H1 (cell line): Measurements from ENCODE around the gene HOXC11. TPM values are rescaled to one million over a fixed set of nuclear protein-coding genes. Genes with fewer than 3 reads are reported as not detected.

Experiments used
- CTCF ChIA-PET: fragments of 300-600 bp; sonication (Branson Sonifier 250); formaldehyde crosslinking; loops from one replicate; lab custom pipeline; 2021; ENCODE audit not compliant: partially characterized antibody; lab: Charles Lee
- POLR2A ChIA-PET: fragments of 300-600 bp; sonication (Branson Sonifier 250); formaldehyde crosslinking; loops from one replicate; lab custom pipeline; 2021; ENCODE audit warnings: inconsistent platforms; ENCODE audit not compliant: partially characterized antibody; lab: Charles Lee
- DNase-seq, 2 experiments: peaks; one replicate each; pipeline versions ENCODE4 v3.0.0 to v3.0.0-alpha.2; 2010 to 2022; ENCODE audit warnings: low spot score in 2 of 2, low read depth in 1 of 2, mixed read lengths in 1 of 2
- FAIRE-seq: peaks from 2 replicates; lab custom pipeline; 2011; peaks lifted over from hg19 to GRCh38; lab: Jason Lieb, UNC
- H2AFZ ChIP-seq: 2 replicates; pipeline ENCODE4 v1.8.1; 2012; ENCODE audit warnings: low read length, inconsistent platforms
- H2AK5ac ChIP-seq: 2 replicates; pipeline ENCODE4 v1.6.1; 2013; ENCODE audit warnings: low read depth, low read length
- H2BK120ac ChIP-seq: replicated peaks from 2 replicates; pipeline ENCODE3; 2013; ENCODE audit warnings: low read depth, low read length, inconsistent platforms
- H2BK12ac ChIP-seq: 2 replicates; pipeline ENCODE4 v1.6.1; 2013; ENCODE audit warnings: low read depth, low read length
- H2BK15ac ChIP-seq: 2 replicates; pipeline ENCODE4 v1.6.1; 2013; ENCODE audit warnings: low read length
- H2BK20ac ChIP-seq: 2 replicates; pipeline ENCODE4 v1.6.1; 2013; ENCODE audit warnings: low read length
- H2BK5ac ChIP-seq: 2 replicates; pipeline ENCODE4 v1.6.1; 2013; ENCODE audit warnings: low read depth, low read length
- H3K14ac ChIP-seq: 2 replicates; pipeline ENCODE4 v1.6.1; 2013; ENCODE audit warnings: inconsistent platforms; ENCODE audit not compliant: insufficient read length
- H3K18ac ChIP-seq: 2 replicates; pipeline ENCODE4 v1.6.1; 2013; ENCODE audit warnings: low read length; ENCODE audit errors: extremely low read depth
- H3K23ac ChIP-seq: 2 replicates; pipeline ENCODE4 v1.6.1; 2013; ENCODE audit warnings: inconsistent platforms; ENCODE audit not compliant: insufficient read length
- H3K23me2 ChIP-seq: 2 replicates; pipeline ENCODE4 v1.6.1; 2013; ENCODE audit warnings: low read depth, low read length
- H3K27ac ChIP-seq: 2 replicates; pipeline ENCODE4 v1.6.1; 2011; ENCODE audit warnings: low read depth, low read length, inconsistent platforms
- H3K27me3 ChIP-seq, 4 experiments: replicated peaks in 1 of 4; 1 replicate in 1 of 4; 2 replicates in 3 of 4; pipeline versions ENCODE4 v1.6.1 to v1.8.1; 2011 to 2013; ENCODE audit warnings: low read length in 3 of 4, mild to moderate bottlenecking in 3 of 4, inconsistent platforms in 2 of 4, mixed read lengths in 2 of 4, moderate library complexity in 1 of 4; ENCODE audit not compliant: control insufficient read depth in 3 of 4, insufficient read depth in 3 of 4; ENCODE audit errors: extremely low read depth in 1 of 4
- H3K36me3 ChIP-seq, 4 experiments: 2 replicates each; pipeline versions ENCODE4 v1.6.1 to v1.8.1; 2011 to 2013; ENCODE audit warnings: mild to moderate bottlenecking in 4 of 4, low read length in 3 of 4, moderate library complexity in 2 of 4, control low read depth in 1 of 4, inconsistent platforms in 1 of 4; ENCODE audit not compliant: insufficient read depth in 4 of 4, control insufficient read depth in 2 of 4
- H3K4ac ChIP-seq: replicated peaks from 2 replicates; pipeline ENCODE3; 2013; ENCODE audit warnings: low read length, low read depth, mixed read lengths, inconsistent platforms; ENCODE audit not compliant: insufficient read length
- H3K4me1 ChIP-seq, 4 experiments: replicated peaks in 1 of 4; 1 replicate in 1 of 4; 2 replicates in 3 of 4; pipeline versions ENCODE4 v1.6.1 to v1.8.1; 2011 to 2013; ENCODE audit warnings: low read length in 3 of 4, inconsistent platforms in 2 of 4, mixed read lengths in 1 of 4; ENCODE audit not compliant: insufficient read depth in 4 of 4, control insufficient read depth in 3 of 4
- H3K4me2 ChIP-seq, 2 experiments: 2 replicates each; pipeline versions ENCODE4 v1.6.1 to v1.8.1; 2011 to 2013; ENCODE audit warnings: low read depth in 2 of 2, low read length in 2 of 2, control low read depth in 1 of 2, inconsistent platforms in 1 of 2, mild to moderate bottlenecking in 1 of 2; ENCODE audit not compliant: insufficient read depth in 1 of 2
- H3K4me3 ChIP-seq, 4 experiments: fragments of 200-600, 300-600 bp in 1 of 4; sonication (generic), shearing (Covaris generic), sonication (Bioruptor Twin) in 1 of 4; 2 replicates each; pipeline versions ENCODE4 v1.5.1 to v1.8.1; 2011 to 2016; ENCODE audit warnings: low read length in 4 of 4, low read depth in 3 of 4, control low read depth in 2 of 4, inconsistent platforms in 2 of 4, mild to moderate bottlenecking in 2 of 4, mixed read lengths in 1 of 4, moderate library complexity in 1 of 4; ENCODE audit not compliant: insufficient read depth in 2 of 4; ENCODE audit errors: extremely low read depth in 1 of 4
- H3K56ac ChIP-seq: replicated peaks from 2 replicates; pipeline ENCODE3; 2013; ENCODE audit warnings: low read depth, mild to moderate bottlenecking, mixed read lengths, low read length, inconsistent platforms; ENCODE audit not compliant: insufficient read length
- H3K79me1 ChIP-seq: 2 replicates; pipeline ENCODE4 v1.6.1; 2013; ENCODE audit warnings: low read depth, low read length, control low read depth
- H3K79me2 ChIP-seq, 2 experiments: 2 replicates each; pipeline versions ENCODE4 v1.6.1 to v1.8.1; 2012 to 2013; ENCODE audit warnings: low read length in 2 of 2, mild to moderate bottlenecking in 2 of 2, inconsistent platforms in 1 of 2; ENCODE audit not compliant: insufficient read depth in 2 of 2, control insufficient read depth in 1 of 2
- H3K9ac ChIP-seq, 4 experiments: replicated peaks in 1 of 4; 1 replicate in 1 of 4; 2 replicates in 3 of 4; pipeline versions ENCODE4 v1.6.1 to v1.8.1; 2011 to 2013; ENCODE audit warnings: low read depth in 3 of 4, low read length in 3 of 4, control low read depth in 2 of 4, mild to moderate bottlenecking in 2 of 4, moderate library complexity in 2 of 4, inconsistent platforms in 1 of 4; ENCODE audit errors: extremely low read depth in 1 of 4
- H3K9me3 ChIP-seq, 2 experiments: 2 replicates each; pipeline versions ENCODE4 v1.6.1 to v1.8.1; 2012 to 2013; ENCODE audit warnings: mild to moderate bottlenecking in 2 of 2, moderate library complexity in 2 of 2, control low read depth in 1 of 2, inconsistent platforms in 1 of 2, low read depth in 1 of 2, low read length in 1 of 2, mixed read lengths in 1 of 2; ENCODE audit not compliant: insufficient read depth in 2 of 2
- H4K20me1 ChIP-seq, 2 experiments: replicated peaks in 1 of 2; 2 replicates each; pipeline versions ENCODE3 to v1.8.1; 2011 to 2013; ENCODE audit warnings: inconsistent platforms in 2 of 2, low read length in 2 of 2, mild to moderate bottlenecking in 1 of 2; ENCODE audit not compliant: insufficient read depth in 2 of 2, control insufficient read depth in 1 of 2
- H4K5ac ChIP-seq: 2 replicates; pipeline ENCODE4 v1.6.1; 2013; ENCODE audit warnings: low read length, low read depth, mixed read lengths, inconsistent platforms; ENCODE audit not compliant: insufficient read length
- H4K8ac ChIP-seq: 2 replicates; pipeline ENCODE4 v1.8.0; 2013; ENCODE audit warnings: mild to moderate bottlenecking, moderate library complexity, low read length, inconsistent platforms; ENCODE audit not compliant: insufficient read depth; ENCODE audit errors: extremely low read depth
- H4K91ac ChIP-seq: replicated peaks from 2 replicates; pipeline ENCODE3; 2013; ENCODE audit warnings: low read length, mixed read lengths, inconsistent platforms; ENCODE audit not compliant: insufficient read length
- E2F6 ChIP-seq: IDR thresholded peaks from 2 replicates; pipeline ENCODE4 v1.6.1; 2012; ENCODE audit warnings: inconsistent platforms
- EZH2 ChIP-seq: fragments of 200-600 bp; sonication (generic); IDR thresholded peaks from 2 replicates; pipeline ENCODE4 v1.7.1; 2012; ENCODE audit warnings: low read depth, mild to moderate bottlenecking, moderate library complexity, low read length, inconsistent platforms; ENCODE audit not compliant: severe bottlenecking
- FOSL1 ChIP-seq: IDR thresholded peaks from 2 replicates; pipeline ENCODE4 v1.6.1; 2011; ENCODE audit warnings: mild to moderate bottlenecking, low read depth, low read length, moderate library complexity; ENCODE audit not compliant: insufficient read depth
- KDM1A ChIP-seq: fragments of 200-600, 300-600 bp; sonication (generic); IDR thresholded peaks from 2 replicates; pipeline ENCODE4 v1.7.1; 2016; ENCODE audit warnings: mild to moderate bottlenecking, low read length, borderline replicate concordance
- SAP30 ChIP-seq: fragments of 300-600 bp; sonication (generic); IDR thresholded peaks from 2 replicates; pipeline ENCODE4 v1.7.1; 2012; ENCODE audit warnings: low read length, moderate library complexity, mild to moderate bottlenecking, inconsistent platforms; ENCODE audit not compliant: insufficient read depth, insufficient replicate concordance
- SP2 ChIP-seq: IDR thresholded peaks from 2 replicates; pipeline ENCODE4 v1.6.1; 2012; ENCODE audit warnings: mild to moderate bottlenecking, low read length, inconsistent platforms
- SUZ12 ChIP-seq: fragments of 200-600 bp; sonication (generic); IDR thresholded peaks from 2 replicates; pipeline ENCODE4 v1.6.1; 2012; ENCODE audit warnings: mild to moderate bottlenecking, inconsistent platforms, low read length, moderate library complexity, mixed read lengths
- WGBS, 2 experiments: shearing (Covaris generic) in 1 of 2; methylation state at CpG; one replicate each; pipeline versions ENCODE4 v1.1.6 to v1.1.7; 2013 to 2015; ENCODE audit warnings: low lambda C conversion rate in 2 of 2, mixed read lengths in 2 of 2, inconsistent platforms in 1 of 2, low coverage in 1 of 2, missing lambda C conversion rate in 1 of 2; ENCODE audit not compliant: insufficient replicate concordance in 2 of 2, insufficient coverage in 1 of 2, insufficient read length in 1 of 2; ENCODE audit errors: extremely low coverage in 1 of 2, missing lambda C conversion rate in 1 of 2; 5-methylcytosine and 5-hydroxymethylcytosine counted together
- polyA plus RNA-seq, 7 experiments: library from polyadenylated mRNA; depleted of rRNA in 3 of 7; stranded (reverse) in 5 of 7; unstranded in 2 of 7; fragments of >200 nt in 5 of 7; fragments of 200-250 nt in 2 of 7; gene quantifications; 1 replicate in 5 of 7; 2 replicates in 1 of 7; 4 replicates in 1 of 7; pipeline versions ENCODE4 v1.2.1 to v1.2.3, GENCODE V29; 2011 to 2013; ENCODE audit warnings: missing spikeins in 2 of 7, mixed read lengths in 2 of 7
- total RNA-seq: library from RNA; stranded (reverse); fragmentation: NEBNext Ultra II Directional; extraction: Animal tissue kit (Norgen Biotek cat#: 25700); gene quantifications from 2 replicates; pipeline ENCODE4 v1.2.1, GENCODE V29; 2021

Gene HOXC11
- total and polyA plus RNA-seq, 2 of the 8 experiments (the other 6 are each of a cell fraction or from before 2014, with no cell fraction given): not detected

GRCh38 chr12:53983568-53983949 lies 10.6 kb downstream of the HOXC11 start:
- no peak overlapping the region for H2AK5ac ChIP-seq
- H3K14ac ChIP-seq: no peak overlapping the region
- no peak overlapping the region for H3K56ac ChIP-seq
- no peak overlapping the region for H3K4me2 ChIP-seq
- no peak overlapping the region for H2BK15ac ChIP-seq
- H3K4ac ChIP-seq: no peak overlapping the region
- H3K23ac ChIP-seq: no peak overlapping the region
- H3K9ac ChIP-seq: no peak overlapping the region
- H3K23me2 ChIP-seq: no peaks in the 10 kb centered on the region; the same call in 1 of the 2 replicates
- no peak overlapping the region for H4K91ac ChIP-seq
- no peak overlapping the region for H3K27ac ChIP-seq
- no peak overlapping the region for H4K8ac ChIP-seq
- peaks cover 0 to 8% (median 0%) of the 10 kb centered on the region in 4 experiments; a peak in 1 of 8 replicates for H3K36me3 ChIP-seq
- no peaks in the 10 kb centered on the region for H3K79me2 ChIP-seq
- H3K79me1 ChIP-seq: no peaks in the 10 kb centered on the region
- H4K5ac ChIP-seq: no peak overlapping the region
- no peak overlapping the region for H2BK120ac ChIP-seq
- DNase-seq: no peak
- no peak overlapping the region for H3K18ac ChIP-seq
- WGBS, 2 experiments: 17% methylated on average over 17 of the region's 17 CpGs; no CpG with 5 or more reads in 1 of the 2 experiments
- no peak overlapping the region for H2BK5ac ChIP-seq
- peaks cover 0 to 9% of the 10 kb centered on the region in 2 experiments; a peak in 1 of 4 replicates for H3K9me3 ChIP-seq
- H2BK20ac ChIP-seq: no peak overlapping the region
- FAIRE-seq: no peak
- TF ChIP-seq EZH2 (peak; percentile 90), KDM1A (no peak), SP2 (no peak), SUZ12 (peak; percentile 94), E2F6 (no peak), FOSL1 (no peak), SAP30 (no peak)
- ChIA-PET CTCF (interaction anchor here (3.4 to 5.8 kb wide), 5 partner anchors 21 to 231 kb away, joined by 20 to 91 read pairs (median 40); partner anchors contain the start of genes HOXC12, HOXC8 and HOXC9), POLR2A (no interaction called here)
- H3K4me3 ChIP-seq: no peak overlapping the region
- no peak overlapping the region for H2BK12ac ChIP-seq
- peaks cover 91 to 99% (median 97%) of the 10 kb centered on the region in 4 experiments for H3K27me3 ChIP-seq
- peaks cover 0 to 6% (median 3%) of the 10 kb centered on the region in 4 experiments; a peak in 4 of 7 replicates for H3K4me1 ChIP-seq
- no peak overlapping the region for H2AFZ ChIP-seq
- H4K20me1 ChIP-seq: peaks cover 17 to 34% of the 10 kb centered on the region in 2 experiments
